Mesodermal cell (in vitro differentiated cells): Measurements from ENCODE around the gene MTHFD1L.
A peak's percentile ranks its signal among the peaks of the same experiment; 100 is the strongest.

Experiments
- H3K27ac ChIP-seq: 2 replicates; pipeline ENCODE4 v1.7.0; 2013; ENCODE audit warnings: mild to moderate bottlenecking, low read depth, low read length, moderate library complexity; ENCODE audit not compliant: severe bottlenecking
- H3K36me3 ChIP-seq: 2 replicates; pipeline ENCODE4 v1.7.1; 2013; ENCODE audit warnings: mild to moderate bottlenecking, low read length, moderate library complexity; ENCODE audit not compliant: control insufficient read depth, insufficient read depth
- H3K4me1 ChIP-seq: one replicate; pipeline ENCODE4 v1.7.1; 2013; ENCODE audit warnings: mild to moderate bottlenecking, low read length; ENCODE audit not compliant: insufficient read depth, control insufficient read depth, poor library complexity, severe bottlenecking
- H3K4me3 ChIP-seq: 2 replicates; pipeline ENCODE4 v1.7.0; 2013; ENCODE audit warnings: low read length, control low read depth, mild to moderate bottlenecking; ENCODE audit not compliant: insufficient read depth, poor library complexity, severe bottlenecking; ENCODE audit errors: extremely low read depth
- H3K9me3 ChIP-seq: 2 replicates; pipeline ENCODE4 v1.7.1; 2013; ENCODE audit warnings: mild to moderate bottlenecking, low read length, moderate library complexity; ENCODE audit not compliant: control insufficient read depth
- WGBS, 2 experiments: methylation state at CpG; one replicate each; pipeline ENCODE4 v1.1.5; 2013; ENCODE audit warnings: missing lambda C conversion rate in 2 of 2; ENCODE audit not compliant: insufficient coverage in 2 of 2; 5-methylcytosine and 5-hydroxymethylcytosine counted together

MTHFD1L gene

GRCh38 chr6:150883521-150883920 lies 18.0 kb downstream of the MTHFD1L start:
- Histone ChIP-seq H3K27ac (no peak overlapping the region), H3K36me3 (peaks cover 61% of the 10 kb centered on the region), H3K4me1 (peaks cover 36% of the 10 kb centered on the region), H3K4me3 (no peak overlapping the region), H3K9me3 (no peaks in the 10 kb centered on the region)
- 95 to 100% methylated on average over 2 to 3 of the region's 3 CpGs for WGBS, 2 experiments

- H3K36me3 ChIP-seq: peaks cover 64% of the 10 kb centered on the region
- no peaks in the 10 kb centered on the region for H3K9me3 ChIP-seq
- 93 to 97% methylated on average over 3 to 5 of the region's 7 CpGs for WGBS, 2 experiments
- peaks cover 23% of the 10 kb centered on the region for H3K4me1 ChIP-seq
- no peak overlapping the region for H3K4me3 ChIP-seq
- H3K27ac ChIP-seq: no peak overlapping the region
Measured at GRCh38 chr6:150886155-150886554, 20.7 kb downstream of the MTHFD1L start.

DNA sequence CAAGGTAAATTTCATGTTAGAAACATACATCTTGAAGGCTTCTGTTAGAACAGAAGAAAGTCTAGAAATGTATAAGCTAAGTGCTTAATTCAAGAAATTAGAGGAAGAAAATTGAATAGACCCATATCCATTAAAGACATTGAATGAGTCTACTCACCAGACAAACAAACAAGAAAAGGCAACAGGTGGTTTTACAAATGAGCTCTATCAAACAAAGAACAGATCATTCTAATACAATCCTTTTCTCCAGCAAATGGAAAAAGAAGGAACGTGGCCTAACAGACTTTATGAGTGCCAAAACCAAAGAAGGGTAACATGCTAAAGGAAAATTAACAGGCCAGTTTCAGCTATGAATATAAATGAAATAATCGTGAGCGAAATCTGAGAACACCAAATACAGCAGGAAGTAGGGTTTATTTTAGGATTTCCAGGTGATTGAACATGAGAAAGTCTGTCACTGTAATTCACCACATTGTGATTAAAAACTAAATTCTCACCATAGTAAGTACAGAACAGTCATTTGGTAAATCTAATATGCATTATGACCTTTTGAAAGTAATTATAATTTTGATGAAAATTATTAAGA lies 22.6 kb downstream of the MTHFD1L start:
- Histone ChIP-seq H3K4me3 (no peak overlapping the region), H3K9me3 (no peaks in the 10 kb centered on the region), H3K36me3 (peaks cover 72% of the 10 kb centered on the region), H3K4me1 (peaks cover 6% of the 10 kb centered on the region), H3K27ac (no peak overlapping the region)
- WGBS, 2 experiments: 92 to 100% methylated on average over 2 of the region's 3 CpGs

- 84 to 87% methylated on average over 13 of the region's 13 CpGs for WGBS, 2 experiments
Measured at GRCh38 chr6:150890346-150890745, 24.8 kb downstream of the MTHFD1L start.

DNA sequence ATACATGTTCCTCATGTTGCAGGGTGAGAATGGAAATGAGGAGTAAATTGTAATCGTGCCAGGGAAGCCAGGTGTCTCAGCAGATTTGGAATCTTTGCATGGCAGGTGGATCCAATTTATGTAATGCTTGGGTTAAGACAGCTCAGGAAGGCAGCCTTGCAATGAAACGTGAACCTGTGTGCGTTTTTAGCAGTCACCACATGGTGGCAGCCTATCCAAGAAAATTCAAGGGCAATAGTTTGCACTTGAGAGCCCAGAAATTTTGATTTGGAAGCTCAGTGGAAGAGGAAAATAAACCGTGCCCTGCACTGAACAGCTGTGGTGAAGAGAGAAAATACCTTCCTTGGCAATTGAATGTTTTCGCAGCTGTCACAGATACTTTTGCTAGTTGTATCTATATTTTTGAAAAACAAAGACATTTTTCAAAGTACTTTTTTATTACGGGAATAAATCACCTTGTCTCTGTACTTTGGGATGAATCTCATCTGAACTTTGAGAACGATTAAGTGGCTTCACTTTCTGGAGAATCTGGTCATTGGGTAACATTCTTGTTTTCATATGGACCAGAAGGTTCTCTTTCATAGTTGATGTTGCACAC lies 26.5 kb downstream of the MTHFD1L start:
- 34 to 36% methylated on average over 6 of the region's 7 CpGs for WGBS, 2 experiments

More at GRCh38 chr6:150890346-150890745, 24.8 kb downstream of the MTHFD1L start:
- Histone ChIP-seq H3K4me3 (no peak overlapping the region), H3K36me3 (peaks cover 68% of the 10 kb centered on the region), H3K4me1 (peaks cover 9% of the 10 kb centered on the region), H3K27ac (no peak overlapping the region), H3K9me3 (no peaks in the 10 kb centered on the region)

GRCh38 chr6:150894191-150894744 lies 28.8 kb downstream of the MTHFD1L start:
- H3K4me1 ChIP-seq: peaks cover 15% of the 10 kb centered on the region
- H3K36me3 ChIP-seq: peaks cover 56% of the 10 kb centered on the region
- no peaks in the 10 kb centered on the region for H3K9me3 ChIP-seq
- no peak overlapping the region for H3K4me3 ChIP-seq
- WGBS, 2 experiments: 94 to 96% methylated on average over 4 to 6 of the region's 8 CpGs
- H3K27ac ChIP-seq: no peak overlapping the region

More for the DNA sequence above, 26.5 kb downstream of the MTHFD1L start:
- peaks cover 66% of the 10 kb centered on the region for H3K36me3 ChIP-seq
- H3K9me3 ChIP-seq: no peaks in the 10 kb centered on the region
- H3K4me1 ChIP-seq: peaks cover 9% of the 10 kb centered on the region
- H3K4me3 ChIP-seq: no peak overlapping the region
- H3K27ac ChIP-seq: no peak overlapping the region

DNA sequence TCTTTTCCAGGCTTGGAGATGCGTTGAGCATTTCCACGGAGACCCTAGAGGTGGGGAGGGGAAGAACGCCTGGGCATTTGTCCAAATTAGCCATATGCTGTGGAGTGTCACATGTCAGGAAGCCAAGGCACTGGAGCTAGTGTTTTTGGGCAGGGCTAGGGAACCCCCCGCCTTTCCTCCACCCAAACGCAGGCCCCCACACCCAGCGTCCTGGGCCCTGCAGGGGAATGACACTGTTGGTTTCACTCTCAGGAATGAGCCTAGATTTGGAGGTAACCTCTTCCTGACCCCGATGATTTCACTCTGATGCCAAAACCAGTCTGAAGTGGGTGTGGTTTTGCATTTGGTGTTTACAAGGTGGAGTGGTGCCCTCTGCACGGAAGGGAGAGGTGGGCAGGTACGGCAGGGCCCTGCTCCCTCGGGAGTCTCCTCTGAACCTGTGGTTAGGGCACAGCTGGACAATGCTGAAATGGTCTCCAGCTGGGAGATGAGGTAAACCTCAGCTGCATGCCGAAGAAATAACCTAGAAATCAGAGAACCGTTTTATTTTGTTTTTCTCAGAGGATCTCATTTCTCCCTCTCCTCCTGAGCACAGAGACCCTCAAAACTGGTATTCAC lies 29.5 kb downstream of the MTHFD1L start:
- Histone ChIP-seq H3K9me3 (no peaks in the 10 kb centered on the region), H3K36me3 (peaks cover 49% of the 10 kb centered on the region), H3K27ac (no peak overlapping the region), H3K4me3 (no peak overlapping the region), H3K4me1 (peaks cover 15% of the 10 kb centered on the region)
- WGBS, 2 experiments: 89 to 90% methylated on average over 5 to 9 of the region's 12 CpGs

GRCh38 chr6:150895928-150896632 lies 30.6 kb downstream of the MTHFD1L start:
- Histone ChIP-seq H3K9me3 (no peaks in the 10 kb centered on the region), H3K36me3 (peaks cover 47% of the 10 kb centered on the region), H3K4me3 (no peak overlapping the region), H3K27ac (no peak overlapping the region), H3K4me1 (peaks cover 18% of the 10 kb centered on the region)
- WGBS, 2 experiments: 65 to 100% methylated on average over 1 to 3 of the region's 4 CpGs

DNA sequence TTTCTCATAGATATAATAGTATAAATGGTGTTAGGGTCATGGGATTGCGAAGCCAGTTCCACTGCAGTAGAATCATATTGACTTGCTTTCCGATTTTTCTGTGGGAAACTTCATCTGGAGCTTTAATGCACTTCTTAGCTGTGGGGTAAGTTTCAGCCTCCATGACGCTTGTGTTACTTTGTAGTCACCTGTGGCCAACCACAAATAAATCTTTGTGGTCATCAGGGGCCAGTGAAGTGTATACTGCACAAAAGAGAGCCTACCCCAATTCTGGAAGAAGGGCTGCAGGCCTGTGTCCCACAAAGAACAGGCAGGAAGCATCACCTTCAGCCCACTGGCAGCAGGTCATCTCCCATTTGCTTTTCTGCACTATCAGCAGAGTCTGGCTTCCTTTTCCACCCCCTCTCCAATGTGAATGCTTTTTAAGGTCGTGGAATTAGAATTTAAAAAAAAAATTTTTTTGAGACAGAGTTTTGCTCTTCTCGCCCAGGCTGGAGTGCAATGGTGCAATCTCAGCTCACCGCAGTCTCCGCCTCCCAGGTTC lies 32.0 kb downstream of the MTHFD1L start:
- Histone ChIP-seq H3K27ac (no peak overlapping the region), H3K4me1 (peaks cover 18% of the 10 kb centered on the region), H3K36me3 (peaks cover 44% of the 10 kb centered on the region), H3K9me3 (no peaks in the 10 kb centered on the region), H3K4me3 (no peak overlapping the region)
- WGBS, 2 experiments: 99 to 100% methylated on average over 5 to 6 of the region's 7 CpGs

DNA sequence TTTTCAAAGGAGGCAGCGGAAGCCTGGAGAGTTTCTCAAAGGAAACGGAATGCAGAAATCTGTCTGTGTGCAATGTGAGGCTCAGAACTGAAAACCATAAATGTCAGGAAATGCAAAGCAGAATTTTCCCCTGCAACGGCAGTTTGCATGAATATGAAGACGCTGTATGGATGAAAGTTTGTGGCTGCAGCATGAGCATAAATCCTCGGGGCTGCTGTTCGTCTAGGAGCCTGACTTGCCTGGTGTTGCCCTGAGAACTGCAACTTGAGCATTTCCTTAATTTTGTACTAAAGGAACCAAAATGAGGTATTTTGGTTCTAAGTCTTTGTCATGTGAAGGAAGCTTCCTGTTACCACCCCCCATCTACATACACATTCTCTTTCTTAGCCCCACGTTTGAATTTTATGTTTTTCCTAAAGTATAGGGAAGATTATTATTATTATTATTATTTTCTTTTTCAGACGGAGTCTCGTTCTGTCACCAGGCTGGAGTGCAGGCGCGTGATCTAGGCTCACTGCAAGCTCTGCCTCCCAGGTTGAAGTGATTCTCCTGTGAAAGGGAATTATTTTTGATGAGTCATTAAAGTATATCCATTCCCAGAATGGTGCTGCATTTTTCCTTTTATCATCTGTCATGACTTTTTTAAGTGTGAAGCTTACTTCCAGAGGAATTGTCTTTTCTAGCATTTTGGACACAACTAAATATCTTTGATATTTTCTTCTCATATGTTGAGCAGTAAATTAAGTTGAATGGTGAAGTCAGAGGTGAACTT lies 33.1 kb downstream of the MTHFD1L start:
- WGBS, 2 experiments: 92 to 100% methylated on average over 5 to 6 of the region's 11 CpGs
- Histone ChIP-seq H3K27ac (peak overlapping the region; percentile 43), H3K4me3 (no peak overlapping the region), H3K36me3 (peaks cover 34% of the 10 kb centered on the region), H3K9me3 (no peaks in the 10 kb centered on the region), H3K4me1 (peaks cover 18% of the 10 kb centered on the region)
